PFSK-1 (cell line): ENCODE results near the gene PALMD.

Experiments
- FOXP2 ChIP-seq: optimal IDR thresholded peaks from 2 replicates; pipeline ENCODE3; 2011; ENCODE audit warnings: borderline replicate concordance, control low read depth, inconsistent platforms; ENCODE audit not compliant: insufficient read depth; ENCODE audit errors: extremely low read length, extremely low read depth
- POLR2AphosphoS5 ChIP-seq: IDR thresholded peaks from 2 replicates; pipeline ENCODE4 v1.6.1; 2012; ENCODE audit warnings: low read depth, mild to moderate bottlenecking, control low read depth, low read length, moderate library complexity
- REST ChIP-seq, 2 experiments: IDR thresholded peaks; 2 replicates each; pipeline versions ENCODE4 v1.6.1 to v1.8.0; 2011 to 2012; ENCODE audit warnings: low read depth in 2 of 2, low read length in 2 of 2, control low read depth in 1 of 2, inconsistent platforms in 1 of 2, mild to moderate bottlenecking in 1 of 2, moderate library complexity in 1 of 2; ENCODE audit not compliant: insufficient read depth in 1 of 2
- TAF1 ChIP-seq: IDR thresholded peaks from 2 replicates; pipeline ENCODE4 v1.6.1; 2012; ENCODE audit warnings: low read length, control low read depth, borderline replicate concordance; ENCODE audit not compliant: insufficient read depth

- TF ChIP-seq TAF1 = no peak
- TF ChIP-seq FOXP2 = no peak
- no peak for TF ChIP-seq REST (IDR thresholded peaks at IDR 0.05; ENCODE audit: insufficient read depth in 1 of 2, low read depth in 2 of 2, low read length in 2 of 2)
- TF ChIP-seq POLR2AphosphoS5 = no peak
These were observed 12.0 kb downstream of the PALMD start for GRCh38 chr1:99658031-99658290.
